T-cell (primary cell): ENCODE results near the gene COX20. TPM values are rescaled to one million over a fixed set of nuclear protein-coding genes. Genes with fewer than 3 reads are reported as not detected.

Experiments used
- ATAC-seq, 4 experiments: fragments of 200-7000 bp in 3 of 4; fragments of 150-1000 bp in 1 of 4; cut with Tn5 transposase; replicated peaks in 1 of 4; 1 replicate in 3 of 4; 2 replicates in 1 of 4; pipeline ENCODE4 v1.10.0; 2021; ENCODE audit warnings: moderate library complexity in 3 of 4, mild to moderate bottlenecking in 2 of 4, moderate number of reproducible peaks in 1 of 4
- CTCF ChIA-PET, 2 donors: fragments of 300-600 bp; sonication (Branson Sonifier 250); formaldehyde crosslinking; loops; one replicate each; lab custom pipeline; 2022; ENCODE audit warnings: antibody characterized with exemption in 2 of 2; lab: Charles Lee
- POLR2A ChIA-PET, 2 donors: fragments of 300-600 bp; sonication (Branson Sonifier 250); formaldehyde crosslinking; loops; one replicate each; lab custom pipeline; 2022; ENCODE audit warnings: antibody characterized with exemption in 2 of 2; lab: Charles Lee
- DNase-seq, 35 experiments: peaks; one replicate each; pipeline versions ENCODE4 v3.0.0 to v3.0.0-alpha.2; 2013 to 2023
- H3K27ac ChIP-seq: one replicate; pipeline ENCODE4 v1.5.1; 2013; ENCODE audit warnings: low read length
- H3K27me3 ChIP-seq, 2 experiments: replicated peaks in 1 of 2; 1 replicate in 1 of 2; 2 replicates in 1 of 2; pipeline versions ENCODE4 v1.6.1 to v1.7.0; 2013; ENCODE audit warnings: low read length in 1 of 2, mixed read lengths in 1 of 2; ENCODE audit not compliant: control insufficient read depth in 2 of 2, insufficient read depth in 2 of 2; ENCODE audit errors: extremely low read depth in 1 of 2
- H3K36me3 ChIP-seq, 2 donors: 1 replicate in 1 of 2; 2 replicates in 1 of 2; pipeline versions ENCODE4 v1.6.1 to v1.7.0; 2013; ENCODE audit warnings: low read length in 1 of 2; ENCODE audit not compliant: control insufficient read depth in 2 of 2, insufficient read depth in 1 of 2; ENCODE audit errors: extremely low read depth in 1 of 2
- H3K4me1 ChIP-seq, 2 experiments: 1 replicate in 1 of 2; 2 replicates in 1 of 2; pipeline versions ENCODE4 v1.6.1 to v1.7.0; 2013; ENCODE audit warnings: low read length in 2 of 2, mixed read lengths in 1 of 2; ENCODE audit not compliant: insufficient read depth in 2 of 2, control insufficient read depth in 1 of 2; ENCODE audit errors: extremely low read depth in 1 of 2
- H3K4me3 ChIP-seq, 2 donors: 1 replicate in 1 of 2; 2 replicates in 1 of 2; pipeline versions ENCODE4 v1.5.1 to v1.7.0; 2013; ENCODE audit warnings: mild to moderate bottlenecking in 2 of 2, low read length in 1 of 2, moderate library complexity in 1 of 2; ENCODE audit not compliant: control insufficient read depth in 1 of 2; ENCODE audit errors: extremely low read depth in 1 of 2
- H3K9me3 ChIP-seq: 2 replicates; pipeline ENCODE4 v1.7.0; 2013
- H3K27ac Mint-ChIP-seq, 2 donors: one replicate each; pipeline ENCODE4 v1.8.0; 2020 to 2021; ENCODE audit warnings: mild to moderate bottlenecking in 2 of 2, mixed read lengths in 2 of 2
- H3K27me3 Mint-ChIP-seq, 2 donors: one replicate each; pipeline ENCODE4 v1.8.0; 2021 to 2022; ENCODE audit warnings: mixed read lengths in 2 of 2
- H3K36me3 Mint-ChIP-seq: one replicate; pipeline ENCODE4 v1.8.0; 2021; ENCODE audit warnings: mixed read lengths
- H3K4me1 Mint-ChIP-seq, 3 donors: one replicate each; pipeline ENCODE4 v1.8.0; 2020 to 2022; ENCODE audit warnings: mixed read lengths in 3 of 3, mild to moderate bottlenecking in 1 of 3
- H3K4me3 Mint-ChIP-seq, 3 donors: one replicate each; pipeline ENCODE4 v1.8.0; 2020 to 2022; ENCODE audit warnings: mild to moderate bottlenecking in 3 of 3, mixed read lengths in 3 of 3, moderate library complexity in 3 of 3
- H3K9me3 Mint-ChIP-seq, 3 donors: one replicate each; pipeline ENCODE4 v1.8.0; 2020 to 2022; ENCODE audit warnings: mixed read lengths in 3 of 3
- WGBS: methylation state at CpG from one replicate; pipeline ENCODE4 v1.1.5; 2013; ENCODE audit warnings: missing lambda C conversion rate; ENCODE audit not compliant: insufficient coverage; 5-methylcytosine and 5-hydroxymethylcytosine counted together
- total RNA-seq, 35 experiments: library from RNA in 6 of 35; stranded (reverse) in 6 of 35; fragments of 120-200 nt in 1 of 35; gene quantifications; one replicate each; pipeline versions ENCODE4 v1.2.1 to v1.2.4 and lab custom pipeline; 2013 to 2026

Gene COX20
- total RNA-seq, 5 donors from 2014 or later (not counting 1 experiment from before 2014, with no cell fraction given) = 17.0 to 32.0 (median 27.5) TPM

- DNase-seq (peak in 8 of 35 experiments; percentile 2 to 75 (median 6)), ATAC-seq (peak in 1 of 4 experiments; percentile 2)
- peaks cover 42% of the 10 kb centered on the region for H3K36me3 Mint-ChIP-seq
- Histone ChIP-seq H3K27ac (peak overlapping the region; percentile 100), H3K36me3 (peaks cover 4 to 38% of the 10 kb centered on the region in 2 donors), H3K4me3 (peak overlapping the region; percentile 59 to 74), H3K9me3 (no peaks in the 10 kb centered on the region), H3K27me3 (no peaks in the 10 kb centered on the region), H3K4me1 (peaks cover 33 to 41% of the 10 kb centered on the region in 2 experiments)
- H3K27ac Mint-ChIP-seq = peak overlapping the region; percentile 96 to 97
- CTCF ChIA-PET = interaction anchor here (0.7 to 3.6 kb wide), 13 partner anchors 10 to 180 kb away, joined by 3 to 18 read pairs (median 4); partner anchors contain the start of gene COX20 (in 1 of the 2)
- WGBS = 0% methylated on average over 2 of the region's 7 CpGs
- peak overlapping the region; percentile 91 to 94 (median 91) for H3K4me3 Mint-ChIP-seq
- POLR2A ChIA-PET = interaction anchor here (0.6 to 6.3 kb wide), 16 partner anchors 9 to 414 kb away, joined by 3 to 109 read pairs (median 12); partner anchors contain the start of gene COX20 (in 2 of the 2)
- H3K4me1 Mint-ChIP-seq = peaks cover 64 to 70% (median 69%) of the 10 kb centered on the region in 3 donors
- H3K9me3 Mint-ChIP-seq = no peaks in the 10 kb centered on the region
- H3K27me3 Mint-ChIP-seq = no peaks in the 10 kb centered on the region
Measured at GRCh38 chr1:244862354-244862698, 26.9 kb downstream of the COX20 start.

GRCh38 chr1:244862699-244863490, 27.4 kb downstream of the COX20 start:
- peak overlapping the region; percentile 100 for H3K27ac ChIP-seq
- ATAC-seq (peak; percentile 69 to 73 (median 71)), DNase-seq (peak; percentile 89 to 97 (median 94))
- Mint-ChIP-seq H3K27ac (peak overlapping the region; percentile 96 to 97), H3K36me3 (peaks cover 37% of the 10 kb centered on the region), H3K4me1 (peaks cover 58 to 65% (median 63%) of the 10 kb centered on the region in 3 donors), H3K4me3 (peak overlapping the region; percentile 91 to 94 (median 91)), H3K9me3 (no peaks in the 10 kb centered on the region), H3K27me3 (no peaks in the 10 kb centered on the region)
- no peaks in the 10 kb centered on the region for H3K27me3 ChIP-seq
- peaks cover 30 to 37% of the 10 kb centered on the region in 2 experiments for H3K4me1 ChIP-seq
- H3K9me3 ChIP-seq = no peaks in the 10 kb centered on the region
- CTCF ChIA-PET = interaction anchor here (0.7 to 3.6 kb wide), 12 partner anchors 10 to 180 kb away, joined by 3 to 19 read pairs (median 8); partner anchors contain the start of gene COX20 (in 1 of the 2)
- H3K4me3 ChIP-seq = peak overlapping the region; percentile 74 to 99
- H3K36me3 ChIP-seq = peaks cover 4 to 32% of the 10 kb centered on the region in 2 donors
- WGBS = under 1% methylated on average over 70 of the region's 87 CpGs
- POLR2A ChIA-PET = interaction anchor here (0.6 to 6.3 kb wide), 16 partner anchors 8 to 415 kb away, joined by 3 to 109 read pairs (median 12); partner anchors contain the start of gene COX20 (in 2 of the 2)

- H3K4me1 ChIP-seq = peaks cover 28 to 31% of the 10 kb centered on the region in 2 experiments
- Mint-ChIP-seq H3K4me1 (peaks cover 51 to 58% (median 55%) of the 10 kb centered on the region in 3 donors), H3K4me3 (peak overlapping the region; percentile 91 to 92 (median 91)), H3K9me3 (no peaks in the 10 kb centered on the region), H3K27me3 (no peaks in the 10 kb centered on the region), H3K36me3 (peaks cover 31% of the 10 kb centered on the region), H3K27ac (peak overlapping the region; percentile 93 to 95)
- H3K4me3 ChIP-seq = peak overlapping the region; percentile 94 to 99
- DNase-seq = peak in 2 of 35 experiments; percentile 34 to 40
- H3K27me3 ChIP-seq = no peaks in the 10 kb centered on the region
- peaks cover 4 to 25% of the 10 kb centered on the region in 2 donors for H3K36me3 ChIP-seq
- no peaks in the 10 kb centered on the region for H3K9me3 ChIP-seq
- H3K27ac ChIP-seq = peak overlapping the region; percentile 100
- under 1% methylated on average over 88 of the region's 92 CpGs for whole genome bisulfite sequencing
- ChIA-PET POLR2A (interaction anchor here (0.5 to 6.3 kb wide), 10 partner anchors 8 to 293 kb away, joined by 3 to 109 read pairs (median 9); partner anchors contain the start of gene COX20 (in 2 of the 2)), CTCF (interaction anchor here (0.7 to 3.6 kb wide), 9 partner anchors 11 to 1606 kb away, joined by 3 to 19 read pairs (median 3); partner anchors contain the start of gene COX20 (in 1 of the 2))
- ATAC-seq = peak in 3 of 4 experiments; percentile 0 to 2 (median 2)
Measured at GRCh38 chr1:244863491-244864252, 28.2 kb downstream of the COX20 start.

GRCh38 chr1:244864253-244865027, 29.0 kb downstream of the COX20 start, which contains the start of gene HNRNPU:
Gene HNRNPU, minus strand, starts transcription at chr1:244864543. Its CDS starts 236 bp downstream, at chr1:244864307.
- Histone ChIP-seq H3K4me1 (peaks cover 28 to 29% of the 10 kb centered on the region in 2 experiments), H3K36me3 (peaks cover 4 to 18% of the 10 kb centered on the region in 2 donors), H3K27me3 (no peaks in the 10 kb centered on the region), H3K4me3 (peak within 1 kb of the TSS; percentile 94 to 99), H3K9me3 (no peaks in the 10 kb centered on the region), H3K27ac (peak within 1 kb of the TSS; percentile 100)
- ATAC-seq (peak; percentile 64 to 73 (median 67)), DNase-seq (peak; percentile 90 to 99 (median 95))
- ChIA-PET POLR2A (interaction anchor here (0.5 to 6.3 kb wide), 10 partner anchors 8 to 292 kb away, joined by 3 to 109 read pairs (median 4); partner anchors contain the start of gene COX20 (in 2 of the 2)), CTCF (interaction anchor here (0.7 to 2.4 kb wide), 10 partner anchors 9 to 1607 kb away, joined by 3 to 19 read pairs (median 3); partner anchors contain the start of gene COX20 (in 1 of the 2))
- peak within 1 kb of the TSS; percentile 93 to 95 for H3K27ac Mint-ChIP-seq
- peaks cover 26% of the 10 kb centered on the region for H3K36me3 Mint-ChIP-seq
- H3K4me1 Mint-ChIP-seq = peaks cover 45 to 50% (median 49%) of the 10 kb centered on the region in 3 donors
- under 1% methylated on average over 62 of the region's 71 CpGs for WGBS
- H3K9me3 Mint-ChIP-seq = no peaks in the 10 kb centered on the region
- H3K27me3 Mint-ChIP-seq = no peaks in the 10 kb centered on the region
- peak within 1 kb of the TSS; percentile 85 to 92 (median 91) for H3K4me3 Mint-ChIP-seq

- Mint-ChIP-seq H3K4me1 (peaks cover 40 to 45% (median 44%) of the 10 kb centered on the region in 3 donors), H3K36me3 (peaks cover 21% of the 10 kb centered on the region)
- peak in 22 of 35 experiments; percentile 2 to 38 (median 18) for DNase-seq
Measured at GRCh38 chr1:244865028-244865371, 29.5 kb downstream of the COX20 start.

More at GRCh38 chr1:244865028-244865371, 29.5 kb downstream of the COX20 start:
- H3K27me3 ChIP-seq = no peaks in the 10 kb centered on the region
- Mint-ChIP-seq H3K27ac (peak overlapping the region; percentile 93 to 95), H3K4me3 (peak overlapping the region; percentile 85 to 92 (median 91)), H3K9me3 (no peaks in the 10 kb centered on the region), H3K27me3 (no peaks in the 10 kb centered on the region)
- ATAC-seq = no peak
- H3K4me1 ChIP-seq = peaks cover 24 to 28% of the 10 kb centered on the region in 2 experiments
- H3K4me3 ChIP-seq = peak overlapping the region; percentile 94 to 99
- ChIA-PET CTCF (interaction anchor here (0.5 to 2.4 kb wide), 9 partner anchors 10 to 106 kb away, joined by 3 to 19 read pairs (median 3); partner anchors contain the start of gene COX20 (in 1 of the 2)), POLR2A (interaction anchor here (0.6 to 6.3 kb wide), 6 partner anchors 9 to 106 kb away, joined by 3 to 109 read pairs (median 10); partner anchors contain the start of gene COX20 (in 1 of the 2))
- peaks cover 4 to 13% of the 10 kb centered on the region in 2 donors for H3K36me3 ChIP-seq
- 22% methylated on average over 5 of the region's 9 CpGs for WGBS
- no peaks in the 10 kb centered on the region for H3K9me3 ChIP-seq
- H3K27ac ChIP-seq = peak overlapping the region; percentile 100
